H9 (cell line): ENCODE measurements around the gene TMEM255A. TPM values are rescaled to one million over a fixed set of nuclear protein-coding genes. Genes with fewer than 3 reads are reported as not detected.

Source experiments
- DNase-seq: peaks from one replicate; pipeline ENCODE4 v3.0.0-alpha.2; 2017
- H2AFZ ChIP-seq: one replicate; pipeline ENCODE4 v1.6.1; 2013; ENCODE audit warnings: mild to moderate bottlenecking, low read length, control low read depth, moderate library complexity
- H2AK5ac ChIP-seq: 2 replicates; pipeline ENCODE4 v1.6.1; 2013; ENCODE audit warnings: low read length, control low read depth, mixed read lengths; ENCODE audit not compliant: insufficient read length
- H2BK120ac ChIP-seq: one replicate; pipeline ENCODE4 v1.6.1; 2013; ENCODE audit warnings: low read depth, mild to moderate bottlenecking, low read length, control low read depth, inconsistent platforms; ENCODE audit not compliant: poor library complexity, severe bottlenecking
- H2BK12ac ChIP-seq: 2 replicates; pipeline ENCODE4 v1.6.1; 2013; ENCODE audit warnings: low read length, control low read depth, mixed read lengths, low read depth; ENCODE audit not compliant: insufficient read length
- H2BK15ac ChIP-seq: 2 replicates; pipeline ENCODE4 v1.6.1; 2013; ENCODE audit warnings: low read depth, low read length, control low read depth
- H2BK20ac ChIP-seq: one replicate; pipeline ENCODE4 v1.6.1; 2013; ENCODE audit warnings: low read depth, mild to moderate bottlenecking, low read length, control low read depth, inconsistent platforms; ENCODE audit not compliant: poor library complexity, severe bottlenecking
- H2BK5ac ChIP-seq: 2 replicates; pipeline ENCODE4 v1.6.1; 2013; ENCODE audit warnings: low read length, control low read depth, mixed read lengths; ENCODE audit not compliant: insufficient read length
- H3K14ac ChIP-seq: 2 replicates; pipeline ENCODE4 v1.6.1; 2013; ENCODE audit warnings: low read length, control low read depth; ENCODE audit not compliant: insufficient read depth
- H3K18ac ChIP-seq: 2 replicates; pipeline ENCODE4 v1.6.1; 2013; ENCODE audit warnings: low read depth, mild to moderate bottlenecking, mixed read lengths, low read length, control low read depth; ENCODE audit not compliant: insufficient read length
- H3K23ac ChIP-seq: 2 replicates; pipeline ENCODE4 v1.6.1; 2013; ENCODE audit warnings: low read length, control low read depth, mixed read lengths, low read depth; ENCODE audit not compliant: insufficient read length
- H3K23me2 ChIP-seq: 2 replicates; pipeline ENCODE4 v1.6.1; 2013; ENCODE audit warnings: low read depth, mild to moderate bottlenecking, mixed read lengths, low read length, control low read depth; ENCODE audit not compliant: insufficient read length, poor library complexity, severe bottlenecking
- H3K27ac ChIP-seq: 2 replicates; pipeline ENCODE4 v1.5.1; 2013; ENCODE audit warnings: low read length, control low read depth, mixed read lengths, low read depth; ENCODE audit not compliant: insufficient read length
- H3K27me3 ChIP-seq: 2 replicates; pipeline ENCODE4 v1.6.1; 2013; ENCODE audit warnings: low read length, control low read depth, inconsistent platforms; ENCODE audit not compliant: insufficient read depth
- H3K4ac ChIP-seq: 2 replicates; pipeline ENCODE4 v1.6.1; 2013; ENCODE audit warnings: low read depth, mild to moderate bottlenecking, control low read depth, inconsistent platforms, low read length, moderate library complexity
- H3K4me1 ChIP-seq: 2 replicates; pipeline ENCODE4 v1.6.1; 2013; ENCODE audit warnings: low read length, control low read depth, inconsistent platforms; ENCODE audit not compliant: insufficient read depth
- H3K4me2 ChIP-seq: 2 replicates; pipeline ENCODE4 v1.6.1; 2013; ENCODE audit warnings: low read length, control low read depth, mixed read lengths; ENCODE audit not compliant: insufficient read length, insufficient read depth
- H3K56ac ChIP-seq: 2 replicates; pipeline ENCODE4 v1.6.1; 2013; ENCODE audit warnings: low read depth, mild to moderate bottlenecking, mixed read lengths, low read length, control low read depth; ENCODE audit not compliant: insufficient read length
- H3K79me1 ChIP-seq: 2 replicates; pipeline ENCODE4 v1.6.1; 2013; ENCODE audit warnings: low read depth, mild to moderate bottlenecking, moderate library complexity, low read length, control low read depth, inconsistent platforms; ENCODE audit not compliant: insufficient read depth, poor library complexity, severe bottlenecking
- H3K79me2 ChIP-seq: 2 replicates; pipeline ENCODE4 v1.6.1; 2013; ENCODE audit warnings: low read length, control low read depth, inconsistent platforms; ENCODE audit not compliant: insufficient read depth
- H3K9ac ChIP-seq: 2 replicates; pipeline ENCODE4 v1.6.1; 2013; ENCODE audit warnings: low read length, control low read depth, mixed read lengths; ENCODE audit not compliant: insufficient read length; ENCODE audit errors: extremely low read depth
- H3K9me3 ChIP-seq: one replicate; pipeline ENCODE4 v1.6.1; 2013; ENCODE audit warnings: low read depth, low read length, inconsistent platforms; ENCODE audit not compliant: control insufficient read depth
- H3T11ph ChIP-seq: one replicate; pipeline ENCODE4 v1.6.1; 2013; ENCODE audit warnings: mild to moderate bottlenecking, low read length, control low read depth, inconsistent platforms
- H4K20me1 ChIP-seq: one replicate; pipeline ENCODE4 v1.6.1; 2013; ENCODE audit not compliant: control insufficient read depth, insufficient read length, insufficient read depth
- H4K5ac ChIP-seq: 2 replicates; pipeline ENCODE4 v1.6.1; 2013; ENCODE audit warnings: low read depth, mild to moderate bottlenecking, mixed read lengths, low read length, control low read depth; ENCODE audit not compliant: insufficient read length
- H4K8ac ChIP-seq: replicated peaks from 2 replicates; pipeline ENCODE4 v1.6.1; 2013; ENCODE audit warnings: low read length, control low read depth, mixed read lengths, low read depth; ENCODE audit not compliant: insufficient read length
- H4K91ac ChIP-seq: 2 replicates; pipeline ENCODE4 v1.6.1; 2013; ENCODE audit warnings: low read depth, mild to moderate bottlenecking, moderate library complexity, mixed read lengths, low read length, control low read depth; ENCODE audit not compliant: insufficient read length
- H3K27ac Mint-ChIP-seq, 3 experiments: 2 replicates in 2 of 3; 3 replicates in 1 of 3; pipeline ENCODE4 v1.8.0; 2020 to 2021; ENCODE audit warnings: mixed read lengths in 3 of 3, mild to moderate bottlenecking in 1 of 3, moderate library complexity in 1 of 3
- H3K27me3 Mint-ChIP-seq: 2 replicates; pipeline ENCODE4 v1.8.0; 2021; ENCODE audit warnings: low read depth, mild to moderate bottlenecking, moderate library complexity, mixed read lengths
- H3K36me3 Mint-ChIP-seq, 3 experiments: 2 replicates in 2 of 3; 3 replicates in 1 of 3; pipeline ENCODE4 v1.8.0; 2020 to 2021; ENCODE audit warnings: low read depth in 3 of 3, mixed read lengths in 3 of 3; ENCODE audit not compliant: insufficient read depth in 1 of 3
- H3K4me1 Mint-ChIP-seq, 2 experiments: 2 replicates each; pipeline ENCODE4 v1.8.0; 2020; ENCODE audit warnings: mixed read lengths in 2 of 2
- H3K4me3 Mint-ChIP-seq, 2 experiments: 2 replicates in 1 of 2; 3 replicates in 1 of 2; pipeline ENCODE4 v1.8.0; 2020 to 2021; ENCODE audit warnings: mild to moderate bottlenecking in 2 of 2, mixed read lengths in 2 of 2, moderate library complexity in 1 of 2
- H3K9me3 Mint-ChIP-seq, 2 experiments: 2 replicates in 1 of 2; 3 replicates in 1 of 2; pipeline ENCODE4 v1.8.0; 2020; ENCODE audit warnings: mild to moderate bottlenecking in 2 of 2, mixed read lengths in 2 of 2, moderate library complexity in 1 of 2
- CTCF ChIP-seq: fragments of 200-600 bp; sonication (generic); conservative IDR thresholded peaks from 3 replicates; pipeline ENCODE4 v1.8.0; 2021; ENCODE audit warnings: antibody characterized with exemption, mild to moderate bottlenecking
- total RNA-seq: library from RNA; stranded (reverse); gene quantifications from 2 replicates; pipeline ENCODE4 v1.2.1, GENCODE V29; 2021

TMEM255A gene
- total RNA-seq, 1 experiment from 2014 or later: 0.77 TPM

GRCh38 chrX:120290107-120290506, 21.2 kb downstream of the TMEM255A start:
- Histone ChIP-seq H3K4ac (no peak overlapping the region), H4K5ac (no peak overlapping the region), H2BK15ac (no peak overlapping the region), H3K56ac (no peak overlapping the region), H2BK5ac (no peak overlapping the region), H3K18ac (no peak overlapping the region), H2BK20ac (no peak overlapping the region), H3K23me2 (no peaks in the 10 kb centered on the region), H3K4me2 (no peak overlapping the region), H3T11ph (no peak overlapping the region), H3K79me1 (no peaks in the 10 kb centered on the region), H2BK12ac (no peak overlapping the region), H4K20me1 (no peaks in the 10 kb centered on the region), H2AFZ (no peak overlapping the region), H3K79me2 (no peaks in the 10 kb centered on the region), H4K8ac (no peak overlapping the region), H3K23ac (no peak overlapping the region), H2BK120ac (no peak overlapping the region), H3K27me3 (no peaks in the 10 kb centered on the region), H3K14ac (no peak overlapping the region), H4K91ac (no peak overlapping the region), H2AK5ac (no peak overlapping the region), H3K27ac (no peak overlapping the region), H3K4me1 (no peaks in the 10 kb centered on the region), H3K9me3 (peaks cover 48% of the 10 kb centered on the region), H3K9ac (no peak overlapping the region)
- no peak overlapping the region for H3K4me3 Mint-ChIP-seq
- peaks cover 4% of the 10 kb centered on the region; the same call in 1 of the 2 replicates for H3K27me3 Mint-ChIP-seq
- no peak for TF ChIP-seq CTCF
- H3K36me3 Mint-ChIP-seq: no peaks in the 10 kb centered on the region; a peak in 1 of 7 replicates
- no peak overlapping the region for H3K27ac Mint-ChIP-seq
- no peak for DNase-seq
- H3K4me1 Mint-ChIP-seq: peaks cover 0 to 3% of the 10 kb centered on the region in 2 experiments; a peak in 1 of 4 replicates
- H3K9me3 Mint-ChIP-seq: peaks cover 55 to 70% of the 10 kb centered on the region in 2 experiments
